Renal cortical epithelial cell (primary cell): ENCODE data around the gene ENPP7. TPM values are rescaled to one million over a fixed set of nuclear protein-coding genes. Genes with fewer than 3 reads are reported as not detected.

ENCODE experiments used
- DNase-seq: peaks from one replicate; pipeline ENCODE4 v3.0.0-alpha.2; 2011; ENCODE audit warnings: low read depth
- total RNA-seq: library from RNA; depleted of rRNA; stranded (reverse); fragments of >200 nt; gene quantifications from 2 replicates; pipeline ENCODE4 v1.2.3, GENCODE V29; 2014

The ENPP7 gene
- total RNA-seq, 1 donor from 2014 or later: not detected

DNA sequence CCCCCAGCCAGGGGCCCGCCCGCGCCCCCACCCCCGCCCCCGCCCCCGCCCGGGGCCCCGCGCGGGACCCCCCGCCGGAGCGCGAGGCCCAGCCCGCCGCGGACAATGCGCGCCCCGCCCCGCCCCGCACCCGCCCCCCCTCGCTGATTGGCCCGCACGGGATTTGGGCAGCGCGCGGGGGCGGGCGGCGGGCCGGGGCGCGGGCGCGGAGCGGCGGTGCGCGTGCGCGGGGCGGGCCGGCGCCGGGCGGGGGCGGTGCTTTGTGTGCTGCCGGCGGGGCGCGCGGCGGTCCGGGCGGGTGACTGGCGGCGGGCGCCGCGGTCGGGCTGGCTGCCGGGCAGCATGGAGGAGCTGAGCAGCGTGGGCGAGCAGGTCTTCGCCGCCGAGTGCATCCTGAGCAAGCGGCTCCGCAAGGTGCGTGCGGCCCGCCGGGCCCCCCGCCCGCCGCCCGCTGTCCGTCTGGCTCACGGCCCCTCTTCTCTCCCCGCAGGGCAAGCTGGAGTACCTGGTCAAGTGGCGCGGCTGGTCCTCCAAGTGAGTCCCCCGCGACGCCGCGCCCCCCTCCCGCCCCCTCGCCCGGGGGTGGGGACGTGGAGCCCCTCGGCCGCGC lies 47.3 kb downstream of the ENPP7 start, which contains the start of gene CBX2:
Gene CBX2, plus strand, starts transcription at position 255 of the 610 bp plus-strand sequence. Its CDS starts 88 bp downstream, at position 343.
- DNase-seq: no peak

- DNase-seq: no peak
Observed at GRCh38 chr17:79778504-79779083, 47.9 kb downstream of the ENPP7 start.

GRCh38 chr17:79779084-79779529 lies 48.4 kb downstream of the ENPP7 start:
- DNase-seq: no peak

- no peak for DNase-seq
Observed at GRCh38 chr17:79779661-79780365, 49.1 kb downstream of the ENPP7 start.

- no peak for DNase-seq
Observed at GRCh38 chr17:79781012-79781650, 50.4 kb downstream of the ENPP7 start.

- no peak for DNase-seq
Observed at GRCh38 chr17:79781736-79782575, 51.2 kb downstream of the ENPP7 start.

DNA sequence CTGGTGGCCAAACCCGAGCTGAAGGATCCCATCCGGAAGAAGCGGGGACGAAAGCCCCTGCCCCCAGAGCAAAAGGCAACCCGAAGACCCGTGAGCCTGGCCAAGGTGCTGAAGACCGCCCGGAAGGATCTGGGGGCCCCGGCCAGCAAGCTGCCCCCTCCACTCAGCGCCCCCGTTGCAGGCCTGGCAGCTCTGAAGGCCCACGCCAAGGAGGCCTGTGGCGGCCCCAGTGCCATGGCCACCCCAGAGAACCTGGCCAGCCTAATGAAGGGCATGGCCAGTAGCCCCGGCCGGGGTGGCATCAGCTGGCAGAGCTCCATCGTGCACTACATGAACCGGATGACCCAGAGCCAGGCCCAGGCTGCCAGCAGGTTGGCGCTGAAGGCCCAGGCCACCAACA lies 53.1 kb downstream of the ENPP7 start:
- no peak for DNase-seq

DNA sequence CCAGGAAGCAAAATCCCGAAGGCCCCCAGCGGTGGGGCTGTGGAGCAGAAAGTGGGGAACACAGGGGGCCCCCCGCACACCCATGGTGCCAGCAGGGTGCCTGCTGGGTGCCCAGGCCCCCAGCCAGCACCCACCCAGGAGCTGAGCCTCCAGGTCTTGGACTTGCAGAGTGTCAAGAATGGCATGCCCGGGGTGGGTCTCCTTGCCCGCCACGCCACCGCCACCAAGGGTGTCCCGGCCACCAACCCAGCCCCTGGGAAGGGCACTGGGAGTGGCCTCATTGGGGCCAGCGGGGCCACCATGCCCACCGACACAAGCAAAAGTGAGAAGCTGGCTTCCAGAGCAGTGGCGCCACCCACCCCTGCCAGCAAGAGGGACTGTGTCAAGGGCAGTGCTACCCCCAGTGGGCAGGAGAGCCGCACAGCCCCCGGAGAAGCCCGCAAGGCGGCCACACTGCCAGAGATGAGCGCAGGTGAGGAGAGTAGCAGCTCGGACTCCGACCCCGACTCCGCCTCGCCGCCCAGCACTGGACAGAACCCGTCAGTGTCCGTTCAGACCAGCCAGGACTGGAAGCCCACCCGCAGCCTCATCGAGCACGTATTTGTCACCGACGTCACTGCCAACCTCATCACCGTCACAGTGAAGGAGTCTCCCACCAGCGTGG lies 53.7 kb downstream of the ENPP7 start:
- no peak for DNase-seq

- DNase-seq: no peak
Observed at GRCh38 chr17:79785017-79785899, 54.5 kb downstream of the ENPP7 start.

GRCh38 chr17:79785900-79786810 lies 55.4 kb downstream of the ENPP7 start:
- no peak for DNase-seq

- DNase-seq: no peak
Observed at GRCh38 chr17:79786930-79787643, 56.3 kb downstream of the ENPP7 start.

- no peak for DNase-seq
Observed at GRCh38 chr17:79788455-79788854, 57.7 kb downstream of the ENPP7 start.

DNA sequence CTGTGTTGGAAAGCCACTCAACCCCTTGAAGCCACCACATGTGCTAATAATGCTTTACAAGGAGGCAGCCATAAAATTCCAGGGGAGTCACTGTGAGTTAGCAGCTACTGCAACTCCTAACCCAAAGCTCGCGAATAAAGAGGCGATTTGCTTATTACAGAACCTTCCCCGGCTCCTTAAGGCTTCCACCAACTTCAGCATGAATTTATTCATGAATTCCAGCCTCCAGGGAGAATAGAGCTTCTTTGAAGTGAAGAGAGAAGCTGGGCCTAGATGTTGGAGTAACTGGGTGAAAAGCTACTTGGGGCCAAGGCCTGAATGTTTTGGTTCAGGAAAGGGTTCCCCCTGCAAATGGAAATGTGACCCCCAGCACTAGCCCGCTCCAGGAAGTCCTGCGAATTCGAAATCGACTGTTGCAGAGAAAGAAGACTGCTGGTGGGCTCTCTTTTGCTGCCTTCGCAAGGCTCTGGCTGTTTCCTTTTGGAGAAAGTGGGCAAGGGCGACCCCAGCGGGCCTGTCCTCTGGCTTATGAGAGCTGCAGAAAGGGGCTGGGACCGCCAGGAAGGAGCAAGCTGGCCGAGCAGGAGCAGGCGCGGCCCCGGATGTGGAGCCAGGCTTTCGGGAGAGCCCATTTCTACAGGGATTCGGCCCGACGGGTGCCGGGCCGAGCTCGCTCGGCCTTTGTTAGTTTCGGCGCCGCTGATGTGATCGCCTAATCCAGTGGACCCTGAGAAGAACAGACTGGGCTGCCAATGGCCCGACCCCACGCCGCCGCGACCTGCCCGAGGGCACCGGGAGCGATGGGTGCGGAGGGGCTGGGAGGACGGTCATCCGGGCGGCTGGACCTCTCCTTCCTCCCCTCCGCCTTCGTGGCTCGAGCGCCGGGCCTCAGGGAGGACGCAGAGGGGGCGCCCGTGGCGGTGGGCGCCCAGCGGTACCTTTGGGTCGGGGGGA lies 58.5 kb downstream of the ENPP7 start:
- no peak for DNase-seq

DNA sequence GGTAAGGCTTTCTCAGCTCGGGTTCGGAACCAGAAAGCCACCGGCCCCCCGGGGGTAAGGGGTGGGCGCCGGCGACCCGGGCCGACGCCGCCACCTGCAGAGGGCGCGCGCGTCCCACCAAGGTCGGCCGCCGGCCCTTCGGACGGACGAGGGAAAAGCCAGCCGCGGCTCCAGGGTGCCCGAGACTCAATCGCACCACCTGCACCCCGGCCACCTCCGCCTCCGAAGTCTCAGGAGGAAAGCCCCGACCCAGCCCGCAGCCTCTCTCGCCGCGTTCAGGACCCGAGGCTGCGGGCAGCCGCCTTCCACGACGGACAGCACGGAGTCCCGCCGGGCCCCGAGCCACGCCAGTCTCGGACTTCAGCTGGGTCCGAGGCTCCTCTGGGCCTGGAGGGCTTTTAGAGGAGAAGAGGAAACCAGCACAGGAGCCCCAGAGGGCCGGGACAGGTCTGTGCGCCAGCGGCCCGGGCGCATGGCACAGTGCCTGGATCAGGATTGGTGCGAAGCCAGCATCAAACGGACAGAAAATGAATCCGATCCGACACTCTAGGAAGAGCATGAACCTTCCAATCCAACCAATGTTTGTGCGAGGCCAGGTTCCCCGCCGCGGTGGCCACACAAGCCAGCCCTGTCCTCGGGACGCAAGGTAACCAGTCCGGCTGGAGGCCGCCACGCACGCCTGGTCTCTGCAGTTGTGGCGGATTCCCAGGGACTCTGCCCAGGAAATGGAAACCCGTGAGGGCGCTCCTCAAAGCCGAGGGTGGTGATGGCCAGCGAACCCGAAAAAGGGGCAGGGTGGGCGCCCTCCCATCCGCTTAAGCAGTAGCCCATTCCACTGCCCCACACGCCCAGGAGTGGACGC lies 59.4 kb downstream of the ENPP7 start:
- DNase-seq: no peak

- no peak for DNase-seq
Observed at GRCh38 chr17:79790805-79791734, 60.3 kb downstream of the ENPP7 start.
